ENCODE results near the gene HMCES. TPM values are rescaled to one million over a fixed set of nuclear protein-coding genes. Genes with fewer than 3 reads are reported as not detected.

Gene HMCES
- total and polyA plus RNA-seq, 2 of the 13 experiments (the other 11 are each of a cell fraction or from before 2014, with no cell fraction given) = 16.1 to 37.5 TPM

DNA sequence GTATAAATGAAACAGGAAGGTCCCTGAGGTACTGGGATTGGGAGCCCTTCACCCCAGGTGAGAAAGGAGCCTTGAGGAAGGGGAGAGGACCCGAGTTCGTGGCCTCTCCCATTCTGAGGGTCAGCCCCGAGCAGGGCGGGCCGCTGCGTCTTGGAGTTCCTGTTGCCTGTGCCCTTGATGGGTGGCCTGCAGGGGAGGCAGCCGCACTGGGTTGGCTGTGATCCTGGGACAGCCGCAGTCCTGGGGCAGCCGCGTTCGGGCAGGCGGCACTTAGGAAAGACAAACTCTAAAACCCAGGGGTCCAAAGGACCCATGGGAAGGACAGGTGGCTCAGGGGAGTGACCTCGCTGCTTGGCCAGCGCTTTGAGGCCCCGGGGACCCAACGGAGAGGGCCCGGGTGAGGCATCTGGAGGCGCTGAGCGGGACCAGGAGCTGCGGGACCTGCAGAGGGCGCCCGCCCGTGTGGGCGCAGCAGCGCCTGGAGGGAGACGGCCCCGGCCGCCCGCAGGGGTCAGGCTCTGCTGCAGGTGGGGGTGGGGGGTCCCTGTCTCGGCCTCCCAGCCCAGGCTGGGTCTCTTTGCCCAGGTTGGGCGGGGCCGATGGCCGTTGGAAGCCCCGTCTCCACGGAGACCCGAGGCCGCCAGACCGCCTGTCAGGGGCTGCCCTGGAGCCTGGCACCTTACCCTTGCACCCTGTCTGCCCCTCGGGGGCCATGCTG is 65.1 kb downstream of the HMCES start (continued):
- TF ChIP-seq, protein P1, sequence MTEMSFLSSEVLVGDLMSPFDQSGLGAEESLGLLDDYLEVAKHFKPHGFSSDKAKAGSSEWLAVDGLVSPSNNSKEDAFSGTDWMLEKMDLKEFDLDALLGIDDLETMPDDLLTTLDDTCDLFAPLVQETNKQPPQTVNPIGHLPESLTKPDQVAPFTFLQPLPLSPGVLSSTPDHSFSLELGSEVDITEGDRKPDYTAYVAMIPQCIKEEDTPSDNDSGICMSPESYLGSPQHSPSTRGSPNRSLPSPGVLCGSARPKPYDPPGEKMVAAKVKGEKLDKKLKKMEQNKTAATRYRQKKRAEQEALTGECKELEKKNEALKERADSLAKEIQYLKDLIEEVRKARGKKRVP (CRISPR knock-in tag; IDR thresholded peaks at IDR 0.05) = no peak
- TF ChIP-seq, protein P2, sequence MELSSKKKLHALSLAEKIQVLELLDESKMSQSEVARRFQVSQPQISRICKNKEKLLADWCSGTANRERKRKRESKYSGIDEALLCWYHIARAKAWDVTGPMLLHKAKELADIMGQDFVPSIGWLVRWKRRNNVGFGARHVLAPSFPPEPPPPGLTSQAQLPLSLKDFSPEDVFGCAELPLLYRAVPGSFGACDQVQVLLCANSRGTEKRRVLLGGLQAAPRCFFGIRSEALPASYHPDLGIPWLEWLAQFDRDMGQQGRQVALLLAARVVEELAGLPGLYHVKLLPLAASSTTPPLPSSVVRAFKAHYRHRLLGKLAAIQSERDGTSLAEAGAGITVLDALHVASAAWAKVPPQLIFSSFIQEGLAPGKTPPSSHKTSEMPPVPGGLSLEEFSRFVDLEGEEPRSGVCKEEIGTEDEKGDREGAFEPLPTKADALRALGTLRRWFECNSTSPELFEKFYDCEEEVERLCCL (CRISPR knock-in tag; IDR thresholded peaks at IDR 0.05; ENCODE audit: borderline replicate concordance) = no peak
- TF ChIP-seq BCL6 (CRISPR knock-in tag; IDR thresholded peaks at IDR 0.05) = no peak
- TF ChIP-seq, protein P3, sequence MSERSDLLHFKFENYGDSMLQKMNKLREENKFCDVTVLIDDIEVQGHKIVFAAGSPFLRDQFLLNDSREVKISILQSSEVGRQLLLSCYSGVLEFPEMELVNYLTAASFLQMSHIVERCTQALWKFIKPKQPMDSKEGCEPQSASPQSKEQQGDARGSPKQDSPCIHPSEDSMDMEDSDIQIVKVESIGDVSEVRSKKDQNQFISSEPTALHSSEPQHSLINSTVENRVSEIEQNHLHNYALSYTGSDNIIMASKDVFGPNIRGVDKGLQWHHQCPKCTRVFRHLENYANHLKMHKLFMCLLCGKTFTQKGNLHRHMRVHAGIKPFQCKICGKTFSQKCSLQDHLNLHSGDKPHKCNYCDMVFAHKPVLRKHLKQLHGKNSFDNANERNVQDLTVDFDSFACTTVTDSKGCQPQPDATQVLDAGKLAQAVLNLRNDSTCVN (CRISPR knock-in tag; IDR thresholded peaks at IDR 0.05; ENCODE audit: borderline replicate concordance) = no peak
- no peak for TF ChIP-seq ZNF335 (CRISPR knock-in tag; IDR thresholded peaks at IDR 0.05)
- TF ChIP-seq, protein P4, sequence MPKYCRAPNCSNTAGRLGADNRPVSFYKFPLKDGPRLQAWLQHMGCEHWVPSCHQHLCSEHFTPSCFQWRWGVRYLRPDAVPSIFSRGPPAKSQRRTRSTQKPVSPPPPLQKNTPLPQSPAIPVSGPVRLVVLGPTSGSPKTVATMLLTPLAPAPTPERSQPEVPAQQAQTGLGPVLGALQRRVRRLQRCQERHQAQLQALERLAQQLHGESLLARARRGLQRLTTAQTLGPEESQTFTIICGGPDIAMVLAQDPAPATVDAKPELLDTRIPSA (CRISPR knock-in tag; IDR thresholded peaks at IDR 0.05; ENCODE audit: borderline replicate concordance) = no peak
- no peak for TF ChIP-seq NR2F6 (IDR thresholded peaks at IDR 0.05)
- peak; percentile 7; the same call in 1 of the 2 replicates for TF ChIP-seq NR2F6 (CRISPR knock-in tag; IDR thresholded peaks at IDR 0.05)
- TF ChIP-seq, protein P5, sequence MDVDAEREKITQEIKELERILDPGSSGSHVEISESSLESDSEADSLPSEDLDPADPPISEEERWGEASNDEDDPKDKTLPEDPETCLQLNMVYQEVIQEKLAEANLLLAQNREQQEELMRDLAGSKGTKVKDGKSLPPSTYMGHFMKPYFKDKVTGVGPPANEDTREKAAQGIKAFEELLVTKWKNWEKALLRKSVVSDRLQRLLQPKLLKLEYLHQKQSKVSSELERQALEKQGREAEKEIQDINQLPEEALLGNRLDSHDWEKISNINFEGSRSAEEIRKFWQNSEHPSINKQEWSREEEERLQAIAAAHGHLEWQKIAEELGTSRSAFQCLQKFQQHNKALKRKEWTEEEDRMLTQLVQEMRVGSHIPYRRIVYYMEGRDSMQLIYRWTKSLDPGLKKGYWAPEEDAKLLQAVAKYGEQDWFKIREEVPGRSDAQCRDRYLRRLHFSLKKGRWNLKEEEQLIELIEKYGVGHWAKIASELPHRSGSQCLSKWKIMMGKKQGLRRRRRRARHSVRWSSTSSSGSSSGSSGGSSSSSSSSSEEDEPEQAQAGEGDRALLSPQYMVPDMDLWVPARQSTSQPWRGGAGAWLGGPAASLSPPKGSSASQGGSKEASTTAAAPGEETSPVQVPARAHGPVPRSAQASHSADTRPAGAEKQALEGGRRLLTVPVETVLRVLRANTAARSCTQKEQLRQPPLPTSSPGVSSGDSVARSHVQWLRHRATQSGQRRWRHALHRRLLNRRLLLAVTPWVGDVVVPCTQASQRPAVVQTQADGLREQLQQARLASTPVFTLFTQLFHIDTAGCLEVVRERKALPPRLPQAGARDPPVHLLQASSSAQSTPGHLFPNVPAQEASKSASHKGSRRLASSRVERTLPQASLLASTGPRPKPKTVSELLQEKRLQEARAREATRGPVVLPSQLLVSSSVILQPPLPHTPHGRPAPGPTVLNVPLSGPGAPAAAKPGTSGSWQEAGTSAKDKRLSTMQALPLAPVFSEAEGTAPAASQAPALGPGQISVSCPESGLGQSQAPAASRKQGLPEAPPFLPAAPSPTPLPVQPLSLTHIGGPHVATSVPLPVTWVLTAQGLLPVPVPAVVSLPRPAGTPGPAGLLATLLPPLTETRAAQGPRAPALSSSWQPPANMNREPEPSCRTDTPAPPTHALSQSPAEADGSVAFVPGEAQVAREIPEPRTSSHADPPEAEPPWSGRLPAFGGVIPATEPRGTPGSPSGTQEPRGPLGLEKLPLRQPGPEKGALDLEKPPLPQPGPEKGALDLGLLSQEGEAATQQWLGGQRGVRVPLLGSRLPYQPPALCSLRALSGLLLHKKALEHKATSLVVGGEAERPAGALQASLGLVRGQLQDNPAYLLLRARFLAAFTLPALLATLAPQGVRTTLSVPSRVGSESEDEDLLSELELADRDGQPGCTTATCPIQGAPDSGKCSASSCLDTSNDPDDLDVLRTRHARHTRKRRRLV (CRISPR knock-in tag; IDR thresholded peaks at IDR 0.05) = no peak
- TF ChIP-seq SP4 (CRISPR knock-in tag; IDR thresholded peaks at IDR 0.05) = no peak
- no peak for TF ChIP-seq JARID2 (CRISPR knock-in tag; IDR thresholded peaks at IDR 0.05; ENCODE audit: insufficient replicate concordance)
- no peak for TF ChIP-seq ZNF749 (CRISPR knock-in tag; IDR thresholded peaks at IDR 0.05; ENCODE audit: borderline replicate concordance)
- peak; percentile 56; the same call in 1 of the 2 replicates for TF ChIP-seq GABPB1 (CRISPR knock-in tag; IDR thresholded peaks at IDR 0.05)
- no peak for TF ChIP-seq ARHGAP35 (CRISPR knock-in tag; IDR thresholded peaks at IDR 0.05; ENCODE audit: borderline replicate concordance)
- TF ChIP-seq ZNF615 (CRISPR knock-in tag; IDR thresholded peaks at IDR 0.05; ENCODE audit: borderline replicate concordance) = no peak
- TF ChIP-seq, protein P6, sequence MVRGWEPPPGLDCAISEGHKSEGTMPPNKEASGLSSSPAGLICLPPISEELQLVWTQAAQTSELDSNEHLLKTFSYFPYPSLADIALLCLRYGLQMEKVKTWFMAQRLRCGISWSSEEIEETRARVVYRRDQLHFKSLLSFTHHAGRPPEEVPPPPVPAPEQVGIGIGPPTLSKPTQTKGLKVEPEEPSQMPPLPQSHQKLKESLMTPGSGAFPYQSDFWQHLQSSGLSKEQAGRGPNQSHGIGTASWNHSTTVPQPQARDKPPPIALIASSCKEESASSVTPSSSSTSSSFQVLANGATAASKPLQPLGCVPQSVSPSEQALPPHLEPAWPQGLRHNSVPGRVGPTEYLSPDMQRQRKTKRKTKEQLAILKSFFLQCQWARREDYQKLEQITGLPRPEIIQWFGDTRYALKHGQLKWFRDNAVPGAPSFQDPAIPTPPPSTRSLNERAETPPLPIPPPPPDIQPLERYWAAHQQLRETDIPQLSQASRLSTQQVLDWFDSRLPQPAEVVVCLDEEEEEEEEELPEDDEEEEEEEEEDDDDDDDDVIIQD (CRISPR knock-in tag; IDR thresholded peaks at IDR 0.05; ENCODE audit: low read depth) = no peak
- TF ChIP-seq, protein P7, sequence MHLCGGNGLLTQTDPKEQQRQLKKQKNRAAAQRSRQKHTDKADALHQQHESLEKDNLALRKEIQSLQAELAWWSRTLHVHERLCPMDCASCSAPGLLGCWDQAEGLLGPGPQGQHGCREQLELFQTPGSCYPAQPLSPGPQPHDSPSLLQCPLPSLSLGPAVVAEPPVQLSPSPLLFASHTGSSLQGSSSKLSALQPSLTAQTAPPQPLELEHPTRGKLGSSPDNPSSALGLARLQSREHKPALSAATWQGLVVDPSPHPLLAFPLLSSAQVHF (CRISPR knock-in tag; IDR thresholded peaks at IDR 0.05) = no peak
